Colonic mucosa (tissue), 4 donors: ENCODE data around the gene SELENOH. TPM values are rescaled to one million over a fixed set of nuclear protein-coding genes. Genes with fewer than 3 reads are reported as not detected.

Experiments
- DNase-seq: peaks from one replicate; pipeline ENCODE4 v3.0.0-alpha.2; 2020
- H3K27ac ChIP-seq: fragments of 200-600 bp; one replicate; pipeline ENCODE4 v1.8.0; 2021
- H3K27me3 ChIP-seq: fragments of 200-600 bp; one replicate; pipeline ENCODE4 v1.8.0; 2021
- H3K36me3 ChIP-seq: fragments of 200-600 bp; one replicate; pipeline ENCODE4 v1.8.0; 2021
- H3K4me1 ChIP-seq: fragments of 200-600 bp; one replicate; pipeline ENCODE4 v1.8.0; 2021; ENCODE audit warnings: mild to moderate bottlenecking
- H3K4me3 ChIP-seq: fragments of 200-600 bp; one replicate; pipeline ENCODE4 v1.8.0; 2021
- H3K9ac ChIP-seq, 2 donors: one replicate each; pipeline ENCODE4 v1.7.0; 2013; ENCODE audit warnings: control low read depth in 2 of 2, low read depth in 2 of 2, low read length in 2 of 2
- H3K9me3 ChIP-seq: fragments of 200-600 bp; one replicate; pipeline ENCODE4 v1.8.0; 2021
- intact Hi-C: fragments of 100-400 bp; cut with DNase I; formaldehyde crosslinking; loops from one replicate; pipeline ENCODE4 v1.14.1; 2022
- total RNA-seq, 2 donors: library from RNA; stranded (reverse); fragmentation: NEBNext Ultra II Directional in 1 of 2; extraction: Animal tissue kit (Norgen Biotek cat#: 25700) in 1 of 2; gene quantifications; one replicate each; pipeline ENCODE4 v1.2.1, GENCODE V29; 2021
- TF ChIP-seq, protein P1 (sequence below): fragments of 200-600 bp; IDR thresholded peaks from one replicate; pipeline ENCODE4 v1.8.0; 2022; ENCODE audit warnings: antibody characterized with exemption, mild to moderate bottlenecking
- donor health status: healthy.
- donor health status: DM: no; HTN: no; CAD: no.
- donor health status: DM: no; HTN: no; CAD: no.

Gene SELENOH, protein sequence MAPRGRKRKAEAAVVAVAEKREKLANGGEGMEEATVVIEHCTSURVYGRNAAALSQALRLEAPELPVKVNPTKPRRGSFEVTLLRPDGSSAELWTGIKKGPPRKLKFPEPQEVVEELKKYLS
- 100 to 1,000 TPM in 1 of 2 donors, 10 to 100 TPM in 1; 86.9 to 140 TPM for total RNA-seq

DNA sequence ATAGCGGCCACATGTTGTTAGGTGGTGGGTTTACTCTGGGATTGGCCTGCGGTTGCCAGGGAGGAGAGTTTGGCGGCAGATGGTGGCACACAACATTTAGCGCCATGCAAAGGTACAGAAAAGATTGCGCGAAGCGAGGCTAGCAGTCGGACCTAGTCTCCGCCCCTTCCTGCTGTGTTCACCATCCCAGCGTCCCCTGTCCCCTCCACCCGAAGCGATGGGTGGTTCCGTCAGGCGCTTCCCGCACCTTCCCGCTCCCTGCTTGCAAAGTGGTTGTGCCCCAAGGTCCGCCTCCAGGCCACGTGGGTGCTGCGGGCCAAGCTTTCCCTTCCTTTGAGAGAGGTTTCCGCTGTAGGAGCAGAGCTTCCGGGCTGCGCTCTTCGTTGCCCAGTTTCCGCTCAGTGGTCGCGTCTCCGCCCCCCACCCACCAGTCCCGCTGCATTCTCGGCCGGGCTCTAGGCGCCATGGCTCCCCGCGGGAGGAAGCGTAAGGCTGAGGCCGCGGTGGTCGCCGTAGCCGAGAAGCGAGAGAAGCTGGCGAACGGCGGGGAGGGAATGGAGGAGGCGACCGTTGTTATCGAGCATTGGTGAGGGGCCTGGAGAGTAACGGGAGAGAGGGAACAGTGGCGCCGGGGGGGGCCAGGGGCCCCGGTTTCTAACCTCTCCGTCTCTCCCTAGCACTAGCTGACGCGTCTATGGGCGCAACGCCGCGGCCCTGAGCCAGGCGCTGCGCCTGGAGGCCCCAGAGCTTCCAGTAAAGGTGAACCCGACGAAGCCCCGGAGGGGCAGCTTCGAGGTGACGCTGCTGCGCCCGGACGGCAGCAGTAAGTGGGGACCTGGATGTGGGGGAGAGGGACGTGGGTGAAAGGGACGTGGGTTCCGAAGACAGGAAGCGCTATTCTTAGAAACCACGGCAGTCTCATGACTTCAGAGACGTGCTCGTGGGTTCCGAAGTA lies at the start of gene SELENOH:
Gene SELENOH (plus strand): TSS at position 360 of the 955 bp plus-strand sequence. CDS start 105 bp downstream, at position 465.
- Histone ChIP-seq H3K9me3 (no peaks in the 10 kb centered on the region), H3K4me1 (peaks cover 5% of the 10 kb centered on the region), H3K27ac (peak within 1 kb of the TSS; percentile 86), H3K9ac (peak within 1 kb of the TSS; percentile 85 to 92), H3K4me3 (peak within 1 kb of the TSS; percentile 90), H3K36me3 (no peaks in the 10 kb centered on the region), H3K27me3 (no peaks in the 10 kb centered on the region)
- peak; percentile 97 for DNase-seq
- TF ChIP-seq, protein P1, sequence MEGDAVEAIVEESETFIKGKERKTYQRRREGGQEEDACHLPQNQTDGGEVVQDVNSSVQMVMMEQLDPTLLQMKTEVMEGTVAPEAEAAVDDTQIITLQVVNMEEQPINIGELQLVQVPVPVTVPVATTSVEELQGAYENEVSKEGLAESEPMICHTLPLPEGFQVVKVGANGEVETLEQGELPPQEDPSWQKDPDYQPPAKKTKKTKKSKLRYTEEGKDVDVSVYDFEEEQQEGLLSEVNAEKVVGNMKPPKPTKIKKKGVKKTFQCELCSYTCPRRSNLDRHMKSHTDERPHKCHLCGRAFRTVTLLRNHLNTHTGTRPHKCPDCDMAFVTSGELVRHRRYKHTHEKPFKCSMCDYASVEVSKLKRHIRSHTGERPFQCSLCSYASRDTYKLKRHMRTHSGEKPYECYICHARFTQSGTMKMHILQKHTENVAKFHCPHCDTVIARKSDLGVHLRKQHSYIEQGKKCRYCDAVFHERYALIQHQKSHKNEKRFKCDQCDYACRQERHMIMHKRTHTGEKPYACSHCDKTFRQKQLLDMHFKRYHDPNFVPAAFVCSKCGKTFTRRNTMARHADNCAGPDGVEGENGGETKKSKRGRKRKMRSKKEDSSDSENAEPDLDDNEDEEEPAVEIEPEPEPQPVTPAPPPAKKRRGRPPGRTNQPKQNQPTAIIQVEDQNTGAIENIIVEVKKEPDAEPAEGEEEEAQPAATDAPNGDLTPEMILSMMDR = no peak
- intact Hi-C loops = no loop called here

DNA sequence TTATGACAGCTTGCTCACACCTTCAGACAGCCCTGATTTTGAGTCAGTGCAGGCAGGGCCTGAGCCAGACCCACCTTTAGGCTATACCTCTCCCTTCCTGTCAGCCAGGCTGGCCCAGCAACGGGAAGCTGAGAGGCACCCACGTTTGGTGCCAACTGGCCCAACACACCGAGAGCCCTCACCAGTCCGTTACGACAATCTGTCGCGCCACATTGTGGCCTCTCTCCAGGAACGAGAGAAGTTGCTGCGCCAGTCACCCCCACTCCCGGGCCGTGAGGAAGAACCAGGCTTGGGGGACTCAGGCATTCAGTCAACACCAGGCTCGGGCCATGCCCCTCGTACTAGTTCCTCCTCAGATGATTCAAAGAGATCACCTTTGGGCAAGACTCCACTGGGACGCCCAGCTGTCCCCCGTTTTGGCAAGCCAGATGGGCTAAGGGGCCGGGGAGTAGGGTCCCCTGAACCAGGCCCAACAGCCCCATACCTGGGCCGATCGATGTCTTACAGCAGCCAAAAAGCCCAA lies 42.4 kb upstream of the SELENOH start:
- no peak overlapping the region for H3K9ac ChIP-seq
- no peak for DNase-seq
- H3K27ac ChIP-seq = no peak overlapping the region
- H3K9me3 ChIP-seq = no peaks in the 10 kb centered on the region
- TF ChIP-seq, protein P1 = no peak
- H3K27me3 ChIP-seq = no peaks in the 10 kb centered on the region
- H3K4me1 ChIP-seq = no peaks in the 10 kb centered on the region
- intact Hi-C loops = no loop called here
- no peak overlapping the region for H3K4me3 ChIP-seq
- H3K36me3 ChIP-seq = peaks cover 55% of the 10 kb centered on the region

DNA sequence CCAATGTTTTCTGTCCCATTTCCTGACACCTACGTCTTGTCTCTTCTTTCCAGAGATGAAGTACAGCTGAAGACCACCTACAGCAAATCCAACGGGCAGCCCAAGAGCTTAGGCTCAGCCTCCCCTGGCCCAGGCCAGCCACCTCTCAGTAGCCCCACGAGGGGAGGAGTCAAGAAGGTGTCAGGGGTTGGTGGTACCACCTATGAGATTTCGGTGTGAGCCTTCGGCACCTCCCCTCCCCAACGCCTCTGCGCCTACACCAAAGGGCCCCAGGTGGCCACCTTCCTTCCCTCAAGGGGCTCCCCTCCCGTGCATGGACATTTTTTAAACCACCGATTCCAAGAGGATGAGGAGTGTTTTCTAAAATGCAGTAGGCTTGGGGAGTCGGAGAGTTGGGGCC lies 41.5 kb upstream of the SELENOH start:
- no peaks in the 10 kb centered on the region for H3K9me3 ChIP-seq
- H3K4me3 ChIP-seq = no peak overlapping the region
- H3K9ac ChIP-seq = no peak overlapping the region
- H3K36me3 ChIP-seq = peaks cover 46% of the 10 kb centered on the region
- DNase-seq = no peak
- no peaks in the 10 kb centered on the region for H3K27me3 ChIP-seq
- TF ChIP-seq, protein P1 = no peak
- intact Hi-C loops = no loop called here
- H3K27ac ChIP-seq = no peak overlapping the region
- no peaks in the 10 kb centered on the region for H3K4me1 ChIP-seq

DNA sequence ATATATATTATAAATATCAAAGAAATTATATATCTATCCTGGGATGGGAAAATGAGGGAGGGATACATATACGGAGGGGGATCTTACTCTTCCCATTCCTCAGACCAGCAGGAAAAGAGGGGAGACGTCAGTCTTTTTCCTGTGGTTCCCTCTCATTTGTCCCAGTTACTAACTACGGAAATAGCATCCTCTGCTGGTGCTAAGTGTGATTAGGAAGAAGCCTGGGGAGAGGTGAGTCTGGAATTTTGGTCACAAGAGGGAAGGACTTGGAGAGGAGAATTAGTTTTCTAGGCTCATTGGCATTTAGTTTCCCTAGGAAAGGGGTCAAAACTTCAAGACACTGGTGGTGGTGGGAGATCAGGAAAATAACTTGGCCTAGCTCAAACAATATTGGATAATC lies 40.9 kb upstream of the SELENOH start:
- Histone ChIP-seq H3K27ac (no peak overlapping the region), H3K27me3 (no peaks in the 10 kb centered on the region), H3K4me3 (no peak overlapping the region), H3K9ac (no peak overlapping the region), H3K9me3 (no peaks in the 10 kb centered on the region), H3K36me3 (peaks cover 41% of the 10 kb centered on the region), H3K4me1 (no peaks in the 10 kb centered on the region)
- DNase-seq = no peak
- intact Hi-C loops = no loop called here
- TF ChIP-seq, protein P1 = no peak

DNA sequence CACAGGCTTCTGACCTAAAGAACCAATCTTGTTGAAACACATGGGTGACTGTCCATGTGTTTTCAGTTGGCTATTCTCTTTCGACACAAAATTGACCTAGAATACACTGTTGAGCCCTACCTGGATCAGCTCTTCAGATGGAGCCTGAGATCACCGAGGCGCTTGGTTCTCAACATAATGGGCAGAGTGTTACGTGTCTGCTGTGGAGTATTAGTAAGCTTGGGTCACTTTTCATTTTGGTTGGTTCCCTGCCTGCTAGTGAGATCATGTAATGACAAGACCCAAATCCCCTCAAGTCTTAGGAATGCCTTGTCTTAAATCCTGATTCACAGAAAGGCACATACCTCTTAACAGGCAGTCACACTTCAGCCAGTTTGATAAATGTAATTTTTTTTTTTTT lies 38.0 kb upstream of the SELENOH start:
- Histone ChIP-seq H3K4me3 (no peak overlapping the region), H3K9ac (no peak overlapping the region), H3K36me3 (peaks cover 28% of the 10 kb centered on the region), H3K27me3 (no peaks in the 10 kb centered on the region), H3K4me1 (no peaks in the 10 kb centered on the region), H3K27ac (no peak overlapping the region), H3K9me3 (no peaks in the 10 kb centered on the region)
- TF ChIP-seq, protein P1 = no peak
- intact Hi-C loops = no loop called here
- DNase-seq = no peak
